AG04450 (cell line): Measurements from ENCODE around the gene PAX7. TPM values are rescaled to one million over a fixed set of nuclear protein-coding genes. Genes with fewer than 3 reads are reported as not detected.

Source experiments
- CTCF ChIA-PET: fragments of 300-600, 350-600 bp; formaldehyde crosslinking; extraction: SDS; loops from one replicate; lab custom pipeline; 2022; ENCODE audit warnings: antibody characterized with exemption, inconsistent platforms; lab: Charles Lee
- POLR2A ChIA-PET: fragments of 350-600 bp; formaldehyde crosslinking; extraction: SDS; loops from one replicate; lab custom pipeline; 2021; ENCODE audit warnings: antibody characterized with exemption, inconsistent platforms; lab: Yijun Ruan, JAX
- DNase-seq: peaks from one replicate; pipeline ENCODE4 v3.0.0-alpha.2; 2011; ENCODE audit warnings: low read depth, low spot score
- H3K27ac ChIP-seq: one replicate; pipeline ENCODE4 v1.5.1; 2012; ENCODE audit warnings: low read depth, low read length, control low read depth
- H3K27me3 ChIP-seq: one replicate; pipeline ENCODE4 v1.6.0; 2012; ENCODE audit warnings: low read length; ENCODE audit not compliant: control insufficient read depth, insufficient read depth
- H3K4me3 ChIP-seq: 2 replicates; pipeline ENCODE4 v1.5.1; 2011; ENCODE audit warnings: mild to moderate bottlenecking, low read depth, low read length, control low read depth
- H3K9me3 ChIP-seq: 2 replicates; pipeline ENCODE4 v1.5.1; 2012; ENCODE audit warnings: low read length; ENCODE audit not compliant: control insufficient read depth, insufficient read depth
- polyA plus RNA-seq: library from polyadenylated mRNA; depleted of rRNA; stranded (reverse); fragments of >200 nt; gene quantifications from 2 replicates; pipeline ENCODE4 v1.2.3, GENCODE V29; 2011
- TF ChIP-seq, protein P1 (sequence below): IDR thresholded peaks from 2 replicates; pipeline ENCODE4 v1.5.1; 2011; ENCODE audit warnings: low read depth, low read length, control low read depth, inconsistent platforms

PAX7 gene
- polyA plus RNA-seq, 1 experiment: not detected

- CTCF ChIA-PET: no interaction called here
- H3K27me3 ChIP-seq: peaks cover 70% of the 10 kb centered on the region
- POLR2A ChIA-PET: no interaction called here
- no peak overlapping the region for H3K27ac ChIP-seq
- DNase-seq: no peak
- no peak overlapping the region for H3K4me3 ChIP-seq
- no peaks in the 10 kb centered on the region; the same call in 1 of the 2 replicates for H3K9me3 ChIP-seq
- TF ChIP-seq, protein P1, sequence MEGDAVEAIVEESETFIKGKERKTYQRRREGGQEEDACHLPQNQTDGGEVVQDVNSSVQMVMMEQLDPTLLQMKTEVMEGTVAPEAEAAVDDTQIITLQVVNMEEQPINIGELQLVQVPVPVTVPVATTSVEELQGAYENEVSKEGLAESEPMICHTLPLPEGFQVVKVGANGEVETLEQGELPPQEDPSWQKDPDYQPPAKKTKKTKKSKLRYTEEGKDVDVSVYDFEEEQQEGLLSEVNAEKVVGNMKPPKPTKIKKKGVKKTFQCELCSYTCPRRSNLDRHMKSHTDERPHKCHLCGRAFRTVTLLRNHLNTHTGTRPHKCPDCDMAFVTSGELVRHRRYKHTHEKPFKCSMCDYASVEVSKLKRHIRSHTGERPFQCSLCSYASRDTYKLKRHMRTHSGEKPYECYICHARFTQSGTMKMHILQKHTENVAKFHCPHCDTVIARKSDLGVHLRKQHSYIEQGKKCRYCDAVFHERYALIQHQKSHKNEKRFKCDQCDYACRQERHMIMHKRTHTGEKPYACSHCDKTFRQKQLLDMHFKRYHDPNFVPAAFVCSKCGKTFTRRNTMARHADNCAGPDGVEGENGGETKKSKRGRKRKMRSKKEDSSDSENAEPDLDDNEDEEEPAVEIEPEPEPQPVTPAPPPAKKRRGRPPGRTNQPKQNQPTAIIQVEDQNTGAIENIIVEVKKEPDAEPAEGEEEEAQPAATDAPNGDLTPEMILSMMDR: no peak
These were observed 19.2 kb downstream of the PAX7 start for GRCh38 chr1:18649693-18650370.

- H3K9me3 ChIP-seq: no peaks in the 10 kb centered on the region
- TF ChIP-seq, protein P1: no peak
- H3K27ac ChIP-seq: no peak overlapping the region
- H3K27me3 ChIP-seq: peaks cover 51% of the 10 kb centered on the region
- H3K4me3 ChIP-seq: no peak overlapping the region
- POLR2A ChIA-PET: no interaction called here
- DNase-seq: no peak
- CTCF ChIA-PET: no interaction called here
These were observed 21.1 kb downstream of the PAX7 start for GRCh38 chr1:18651713-18652112.

DNA sequence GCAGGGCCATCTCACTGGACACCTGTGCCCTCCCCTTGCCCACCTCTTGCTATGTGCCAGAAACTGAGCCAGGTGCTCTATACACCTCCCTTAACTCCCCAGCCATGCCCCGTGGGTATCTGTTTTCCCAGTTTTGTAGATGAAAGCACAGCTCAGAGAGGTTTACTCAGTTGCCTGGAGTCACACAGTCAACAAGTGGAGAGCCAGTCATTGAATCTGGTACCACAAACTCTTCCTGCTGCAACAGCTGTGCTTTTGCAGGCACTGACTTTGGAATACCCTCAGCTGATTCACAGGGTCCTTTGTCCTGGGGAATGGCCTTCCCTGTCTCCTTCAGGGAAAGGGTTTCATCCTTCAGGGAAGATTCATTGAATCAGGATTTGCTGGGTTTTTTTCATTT lies 22.1 kb downstream of the PAX7 start:
- no peak for DNase-seq
- Histone ChIP-seq H3K27ac (no peak overlapping the region), H3K9me3 (no peaks in the 10 kb centered on the region), H3K4me3 (no peak overlapping the region), H3K27me3 (peaks cover 43% of the 10 kb centered on the region)
- POLR2A ChIA-PET: no interaction called here
- CTCF ChIA-PET: no interaction called here
- TF ChIP-seq, protein P1: no peak

GRCh38 chr1:18653367-18653766 lies 22.7 kb downstream of the PAX7 start:
- TF ChIP-seq, protein P1: no peak
- Histone ChIP-seq H3K9me3 (no peaks in the 10 kb centered on the region), H3K27ac (no peak overlapping the region), H3K27me3 (peaks cover 40% of the 10 kb centered on the region), H3K4me3 (no peak overlapping the region)
- ChIA-PET CTCF (no interaction called here), POLR2A (no interaction called here)
- no peak for DNase-seq

GRCh38 chr1:18653916-18654315 lies 23.3 kb downstream of the PAX7 start:
- Histone ChIP-seq H3K27ac (no peak overlapping the region), H3K9me3 (no peaks in the 10 kb centered on the region), H3K4me3 (no peak overlapping the region), H3K27me3 (peaks cover 40% of the 10 kb centered on the region)
- DNase-seq: no peak
- ChIA-PET CTCF (no interaction called here), POLR2A (no interaction called here)
- TF ChIP-seq, protein P1: no peak
